Stomach (tissue), 9 donors: ENCODE data around the gene SGTA. TPM values are rescaled to one million over a fixed set of nuclear protein-coding genes. Genes with fewer than 3 reads are reported as not detected.

Experiments used
- DNase-seq, 2 donors: peaks; one replicate each; pipeline versions ENCODE4 v3.0.0 to v3.0.0-alpha.2; 2013 to 2019
- H3K27ac ChIP-seq, 5 donors: fragments of 200-600 bp in 4 of 5; sonication (generic) in 4 of 5; one replicate each; pipeline ENCODE4 v1.5.1; 2013 to 2019; ENCODE audit warnings: mild to moderate bottlenecking in 1 of 5, moderate library complexity in 1 of 5
- H3K27me3 ChIP-seq, 3 donors: fragments of 200-600 bp; sonication (generic); one replicate each; pipeline ENCODE4 v1.5.1; 2017 to 2019; ENCODE audit warnings: mixed run types in 1 of 3
- H3K36me3 ChIP-seq, 4 donors: fragments of 200-600 bp; sonication (generic); 1 replicate in 3 of 4; 2 replicates in 1 of 4; pipeline ENCODE4 v1.5.1; 2016 to 2019
- H3K4me1 ChIP-seq, 4 donors: fragments of 200-600 bp; sonication (generic); one replicate each; pipeline ENCODE4 v1.5.1; 2016 to 2019
- H3K4me3 ChIP-seq, 4 donors: fragments of 200-600 bp; sonication (generic) in 3 of 4; one replicate each; pipeline ENCODE4 v1.5.1; 2016 to 2019; ENCODE audit warnings: mild to moderate bottlenecking in 1 of 4
- H3K9me3 ChIP-seq, 4 donors: fragments of 200-600 bp; sonication (generic); one replicate each; pipeline ENCODE4 v1.5.1; 2016 to 2019
- CTCF ChIP-seq, 7 experiments: fragments of 450-650 bp in 4 of 7; fragments of 200-600 bp in 3 of 7; sonication (generic) in 3 of 7; IDR thresholded peaks; one replicate each; pipeline ENCODE4 v1.5.1; 2016 to 2019; ENCODE audit warnings: antibody characterized with exemption in 7 of 7, control low read depth in 2 of 7, mild to moderate bottlenecking in 1 of 7
- EP300 ChIP-seq: sonication (generic); formaldehyde crosslinking; IDR thresholded peaks from one replicate; pipeline ENCODE4 v1.6.1; 2017; ENCODE audit warnings: antibody characterized with exemption
- POLR2A ChIP-seq, 4 donors: fragments of 450-650 bp; IDR thresholded peaks; one replicate each; pipeline ENCODE4 v1.6.1; 2016; ENCODE audit warnings: antibody characterized with exemption in 4 of 4, control low read depth in 2 of 4, mild to moderate bottlenecking in 1 of 4, moderate library complexity in 1 of 4
- POLR2AphosphoS5 ChIP-seq, 3 donors: sonication (generic); formaldehyde crosslinking; IDR thresholded peaks; one replicate each; pipeline ENCODE4 v1.6.1; 2016; ENCODE audit warnings: antibody characterized with exemption in 3 of 3
- WGBS, 5 donors: extraction: QIAGEN DNeasy Blood & Tissue Kit in 3 of 5; methylation state at CpG; one replicate each; pipeline versions ENCODE4 v1.1.5 to v1.1.7; 2013 to 2018; 5-methylcytosine and 5-hydroxymethylcytosine counted together
- intact Hi-C: fragments of 100-400 bp; cut with DNase I; formaldehyde crosslinking; loops from one replicate; pipeline ENCODE4 v1.15.1; 2023; ENCODE audit warnings: low total_unique reads
- polyA plus RNA-seq, 3 donors: library from polyadenylated mRNA; stranded (reverse); fragments of 200-250 nt; gene quantifications; one replicate each; pipeline ENCODE4 v1.2.3, GENCODE V29; 2013
- total RNA-seq, 5 donors: library from RNA; depleted of rRNA; stranded (reverse); fragments of >200 nt; gene quantifications; one replicate each; pipeline versions ENCODE4 v1.1.0 to v1.2.3, GENCODE V29; 2014 to 2016
- donor health status: healthy with polysubstance abuse.
- donor health status: Bipolar disorder and iron deficiency.
- donor health status: healthy.

The SGTA gene
- total and polyA plus RNA-seq, 8 donors: 18.5 to 173 (median 52.7) TPM

- WGBS, 5 donors: 93 to 98% (median 98%) methylated on average over 5 of the region's 5 CpGs
- Histone ChIP-seq H3K27ac (no peak overlapping the region), H3K4me3 (no peak overlapping the region), H3K36me3 (no peaks in the 10 kb centered on the region), H3K27me3 (no peaks in the 10 kb centered on the region), H3K4me1 (peaks cover 10 to 17% (median 15%) of the 10 kb centered on the region in 4 donors), H3K9me3 (no peaks in the 10 kb centered on the region)
- no peak for TF ChIP-seq EP300
- TF ChIP-seq POLR2A (IDR thresholded peaks at IDR 0.05): no peak
- TF ChIP-seq POLR2AphosphoS5 (IDR thresholded peaks at IDR 0.05): no peak
- no peak for TF ChIP-seq CTCF (IDR thresholded peaks at IDR 0.05)
- intact Hi-C loops: no loop called here
- no peak for DNase-seq
Observed at GRCh38 chr19:2706251-2706650, 76.8 kb downstream of the SGTA start.

Other genes starting within 250 kb of the SGTA start
- 10 to 100 TPM in 1 of 5 donors, 1 to 10 TPM in 3, under 1 TPM in 1; 0.58 to 15.1 (median 3.6) TPM for gene GNG7, start 80.6 kb downstream of the SGTA start, total RNA-seq
- 1 to 10 TPM; 3.4 to 7.0 (median 5.0) TPM for gene GNG7, start 80.6 kb downstream of the SGTA start, polyA plus RNA-seq
- 1 to 10 TPM in 2 of 5 donors, under 1 TPM in 2, not detected in 1; 0.73 to 2.9 (median 1.0) TPM for gene DIRAS1, start 61.9 kb downstream of the SGTA start, total RNA-seq
- gene DIRAS1, start 61.9 kb downstream of the SGTA start, polyA plus RNA-seq: 1 to 10 TPM; 2.1 to 8.4 (median 2.8) TPM
- 10 to 100 TPM in 2 of 5 donors, 1 to 10 TPM in 2, not detected in 1; 3.6 to 33.6 (median 16.4) TPM for gene SLC39A3, start 43.3 kb downstream of the SGTA start, total RNA-seq
- 10 to 100 TPM in 2 of 3 donors, 1 to 10 TPM in 1; 7.3 to 26.7 (median 14.9) TPM for gene SLC39A3, start 43.3 kb downstream of the SGTA start, polyA plus RNA-seq
- gene THOP1, start 2.2 kb upstream of the SGTA start, total RNA-seq: 100 to 1,000 TPM in 1 of 5 donors, 10 to 100 TPM in 4; 16.1 to 244 (median 50.8) TPM
- 10 to 100 TPM; 16.2 to 47.9 (median 46.5) TPM for gene THOP1, start 2.2 kb upstream of the SGTA start, polyA plus RNA-seq
- gene ZNF554, start 36.6 kb upstream of the SGTA start, total RNA-seq: 10 to 100 TPM in 2 of 5 donors, 1 to 10 TPM in 2, under 1 TPM in 1; 0.58 to 21.4 (median 7.5) TPM
- gene ZNF554, start 36.6 kb upstream of the SGTA start, polyA plus RNA-seq: 1 to 10 TPM; 1.6 to 2.7 (median 2.2) TPM
- 10 to 100 TPM in 1 of 5 donors, 1 to 10 TPM in 3, under 1 TPM in 1; 0.58 to 11.2 (median 2.6) TPM for gene ZNF555, start 58.2 kb upstream of the SGTA start, total RNA-seq
- gene ZNF555, start 58.2 kb upstream of the SGTA start, polyA plus RNA-seq: 1 to 10 TPM; 1.2 to 2.4 (median 1.9) TPM
- gene ZNF556, start 84.1 kb upstream of the SGTA start, total RNA-seq: under 1 TPM in 1 of 5 donors, not detected in 4; 0.58 TPM
- under 1 TPM in 2 of 3 donors, not detected in 1; 0.19 to 0.23 TPM for gene ZNF556, start 84.1 kb upstream of the SGTA start, polyA plus RNA-seq
- gene ZNF57, start 117.7 kb upstream of the SGTA start, total RNA-seq: 10 to 100 TPM in 4 of 5 donors, under 1 TPM in 1; 0.89 to 42.0 (median 16.5) TPM
- gene ZNF57, start 117.7 kb upstream of the SGTA start, polyA plus RNA-seq: 10 to 100 TPM in 1 of 3 donors, 1 to 10 TPM in 2; 7.4 to 11.2 (median 9.5) TPM
- 10 to 100 TPM in 2 of 5 donors, 1 to 10 TPM in 2, under 1 TPM in 1; 0.29 to 65.3 (median 6.5) TPM for gene ZNF77, start 161.7 kb upstream of the SGTA start, total RNA-seq
- gene ZNF77, start 161.7 kb upstream of the SGTA start, polyA plus RNA-seq: 1 to 10 TPM; 2.0 to 2.4 (median 2.3) TPM
- 1 to 10 TPM in 2 of 5 donors, under 1 TPM in 2, not detected in 1; 0.73 to 7.0 (median 1.8) TPM for gene TLE6, start 194.3 kb upstream of the SGTA start, total RNA-seq
- gene TLE6, start 194.3 kb upstream of the SGTA start, polyA plus RNA-seq: 1 to 10 TPM in 2 of 3 donors, under 1 TPM in 1; 0.31 to 3.4 (median 2.7) TPM
- gene TLE2, start 246.0 kb upstream of the SGTA start, total RNA-seq: 10 to 100 TPM; 13.8 to 92.9 (median 47.2) TPM
- 10 to 100 TPM; 21.4 to 24.1 (median 21.8) TPM for gene TLE2, start 246.0 kb upstream of the SGTA start, polyA plus RNA-seq